HepG2 (cell line): ENCODE results near the gene HSD11B2. TPM values are rescaled to one million over a fixed set of nuclear protein-coding genes. Genes with fewer than 3 reads are reported as not detected.

Experiments used
- BCL6 ChIP-seq: IDR thresholded peaks from 2 replicates; pipeline ENCODE4 v1.6.1; 2016; ENCODE audit warnings: missing genetic modification reagents, missing compliant biosample characterization
- MXI1 ChIP-seq: IDR thresholded peaks from 3 replicates; pipeline ENCODE4 v1.6.1; 2012; ENCODE audit warnings: low read depth, low read length, inconsistent platforms, borderline replicate concordance
- NFYC ChIP-seq: IDR thresholded peaks from 2 replicates; pipeline ENCODE4 v1.6.1; 2016; ENCODE audit warnings: missing genetic modification reagents, missing compliant biosample characterization
- RBFOX2 ChIP-seq: fragments of 200-400 bp; formaldehyde crosslinking; IDR thresholded peaks from 2 replicates; pipeline ENCODE4 v1.6.1; 2017; ENCODE audit warnings: low read depth, mild to moderate bottlenecking, low read length
- RXRA ChIP-seq: sonication (generic); formaldehyde crosslinking; IDR thresholded peaks from 2 replicates; pipeline ENCODE4 v1.5.1; 2020; ENCODE audit warnings: missing genetic modification reagents
- SOX6 ChIP-seq, 2 experiments: fragments of 450-650 bp in 1 of 2; sonication (generic) in 1 of 2; formaldehyde crosslinking in 1 of 2; IDR thresholded peaks; 2 replicates each; pipeline versions ENCODE4 v1.4.0 to v1.6.1; 2017 to 2020; ENCODE audit warnings: antibody characterized with exemption in 1 of 2, mild to moderate bottlenecking in 1 of 2, missing genetic modification reagents in 1 of 2
- ZFYVE20 ChIP-seq: sonication (generic); formaldehyde crosslinking; IDR thresholded peaks from 2 replicates; pipeline ENCODE4 v1.8.0; 2023; ENCODE audit warnings: low read depth, mild to moderate bottlenecking, moderate library complexity, missing genetic modification reagents, borderline replicate concordance
- ZMYM2 ChIP-seq: sonication (generic); formaldehyde crosslinking; IDR thresholded peaks from 2 replicates; pipeline ENCODE4 v1.8.0; 2022; ENCODE audit warnings: mild to moderate bottlenecking, missing genetic modification reagents
- ZMYM3 ChIP-seq: sonication (generic); formaldehyde crosslinking; IDR thresholded peaks from 2 replicates; pipeline ENCODE4 v1.5.1; 2020; ENCODE audit warnings: mild to moderate bottlenecking, missing genetic modification reagents
- ZNF230 ChIP-seq: sonication (generic); formaldehyde crosslinking; IDR thresholded peaks from 2 replicates; pipeline ENCODE4 v1.4.0; 2020; ENCODE audit warnings: mild to moderate bottlenecking, missing genetic modification reagents
- polyA plus RNA-seq, 8 experiments: library from polyadenylated mRNA; depleted of rRNA in 3 of 8; stranded (reverse) in 7 of 8; unstranded in 1 of 8; fragments of >200 nt; fragmentation: Illumina TruSeq in 4 of 8; extraction: Trizol in 4 of 8; gene quantifications; 2 replicates each; pipeline versions ENCODE4 v1.2.1 to v1.2.3, GENCODE V29; 2011 to 2016; ENCODE audit warnings: low read depth in 4 of 8, missing spikeins in 1 of 8, mixed read lengths in 1 of 8; ENCODE audit not compliant: insufficient read depth in 1 of 8
- total RNA-seq, 5 experiments: library from RNA; depleted of rRNA; stranded (reverse); fragments of >200 nt; fragmentation: Illumina TruSeq; extraction: Trizol; gene quantifications; 2 replicates each; pipeline ENCODE4 v1.2.3, GENCODE V29; 2016; ENCODE audit warnings: low read depth in 1 of 5
- TF ChIP-seq, protein P1 (sequence below), 2 experiments: sonication (generic) in 1 of 2; formaldehyde crosslinking in 1 of 2; IDR thresholded peaks; 2 replicates each; pipeline versions ENCODE4 v1.4.0 to v1.6.1; 2016 to 2020; ENCODE audit warnings: borderline replicate concordance in 1 of 2, low read depth in 1 of 2, mild to moderate bottlenecking in 1 of 2, missing genetic modification reagents in 1 of 2
- TF ChIP-seq, protein P2 (sequence below): sonication (generic); formaldehyde crosslinking; IDR thresholded peaks from 2 replicates; pipeline ENCODE4 v1.8.1; 2023; ENCODE audit warnings: mild to moderate bottlenecking, missing genetic modification reagents, borderline replicate concordance
- TF ChIP-seq, protein P3 (sequence below): sonication (generic); formaldehyde crosslinking; IDR thresholded peaks from 2 replicates; pipeline ENCODE4 v1.5.1; 2020; ENCODE audit warnings: mild to moderate bottlenecking, missing genetic modification reagents, moderate library complexity
- TF ChIP-seq, protein P4 (sequence below), 2 experiments: fragments of 450-650 bp in 1 of 2; sonication (generic) in 1 of 2; formaldehyde crosslinking; IDR thresholded peaks; 2 replicates each; pipeline versions ENCODE4 v1.5.0 to v1.8.0; 2020 to 2022; ENCODE audit warnings: mild to moderate bottlenecking in 1 of 2, missing genetic modification reagents in 1 of 2
- TF ChIP-seq, protein P5 (sequence below): sonication (generic); formaldehyde crosslinking; IDR thresholded peaks from 2 replicates; pipeline ENCODE4 v1.5.1; 2020; ENCODE audit warnings: missing genetic modification reagents, mild to moderate bottlenecking, borderline replicate concordance
- TF ChIP-seq, protein P6 (sequence below): sonication (generic); formaldehyde crosslinking; IDR thresholded peaks from 2 replicates; pipeline ENCODE4 v1.4.0; 2020; ENCODE audit warnings: mild to moderate bottlenecking, missing genetic modification reagents

HSD11B2 gene
- total and polyA plus RNA-seq, 2 of the 13 experiments (the other 11 are each of a cell fraction or from before 2014, with no cell fraction given) = 8.9 to 13.6 TPM

GRCh38 chr16:67429053-67429798 lies 1.7 kb upstream of the HSD11B2 start (continued):
- TF ChIP-seq ZFYVE20 (CRISPR knock-in tag) (no peak), RXRA (CRISPR knock-in tag) (peak; percentile 69; the same call in 1 of the 2 replicates), ZMYM3 (peak; percentile 82), ZMYM2 (CRISPR knock-in tag) (no peak), MXI1 (0 out of 3 replicates have a peak, but pooled peaks have one; percentile 29), NFYC (CRISPR knock-in tag) (no peak), BCL6 (CRISPR knock-in tag) (no peak; the same call in 1 of the 2 replicates), ZNF230 (CRISPR knock-in tag) (no peak), SOX6 (IDR thresholded peaks at IDR 0.05) (no peak), SOX6 (CRISPR knock-in tag; IDR thresholded peaks at IDR 0.05) (0 out of 2 replicates have a peak, but pooled peaks have one; percentile 43), RBFOX2 (no peak)
- TF ChIP-seq, protein P1, sequence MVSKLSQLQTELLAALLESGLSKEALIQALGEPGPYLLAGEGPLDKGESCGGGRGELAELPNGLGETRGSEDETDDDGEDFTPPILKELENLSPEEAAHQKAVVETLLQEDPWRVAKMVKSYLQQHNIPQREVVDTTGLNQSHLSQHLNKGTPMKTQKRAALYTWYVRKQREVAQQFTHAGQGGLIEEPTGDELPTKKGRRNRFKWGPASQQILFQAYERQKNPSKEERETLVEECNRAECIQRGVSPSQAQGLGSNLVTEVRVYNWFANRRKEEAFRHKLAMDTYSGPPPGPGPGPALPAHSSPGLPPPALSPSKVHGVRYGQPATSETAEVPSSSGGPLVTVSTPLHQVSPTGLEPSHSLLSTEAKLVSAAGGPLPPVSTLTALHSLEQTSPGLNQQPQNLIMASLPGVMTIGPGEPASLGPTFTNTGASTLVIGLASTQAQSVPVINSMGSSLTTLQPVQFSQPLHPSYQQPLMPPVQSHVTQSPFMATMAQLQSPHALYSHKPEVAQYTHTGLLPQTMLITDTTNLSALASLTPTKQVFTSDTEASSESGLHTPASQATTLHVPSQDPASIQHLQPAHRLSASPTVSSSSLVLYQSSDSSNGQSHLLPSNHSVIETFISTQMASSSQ (IDR thresholded peaks at IDR 0.05; ENCODE audit: low read depth) = no peak
- TF ChIP-seq, protein P1 (CRISPR knock-in tag; IDR thresholded peaks at IDR 0.05; ENCODE audit: borderline replicate concordance) = no peak
- TF ChIP-seq, protein P2, sequence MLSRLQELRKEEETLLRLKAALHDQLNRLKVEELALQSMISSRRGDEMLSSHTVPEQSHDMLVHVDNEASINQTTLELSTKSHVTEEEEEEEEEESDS (CRISPR knock-in tag) = no peak
- TF ChIP-seq, protein P3, sequence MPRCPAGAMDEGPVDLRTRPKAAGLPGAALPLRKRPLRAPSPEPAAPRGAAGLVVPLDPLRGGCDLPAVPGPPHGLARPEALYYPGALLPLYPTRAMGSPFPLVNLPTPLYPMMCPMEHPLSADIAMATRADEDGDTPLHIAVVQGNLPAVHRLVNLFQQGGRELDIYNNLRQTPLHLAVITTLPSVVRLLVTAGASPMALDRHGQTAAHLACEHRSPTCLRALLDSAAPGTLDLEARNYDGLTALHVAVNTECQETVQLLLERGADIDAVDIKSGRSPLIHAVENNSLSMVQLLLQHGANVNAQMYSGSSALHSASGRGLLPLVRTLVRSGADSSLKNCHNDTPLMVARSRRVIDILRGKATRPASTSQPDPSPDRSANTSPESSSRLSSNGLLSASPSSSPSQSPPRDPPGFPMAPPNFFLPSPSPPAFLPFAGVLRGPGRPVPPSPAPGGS (CRISPR knock-in tag) = peak; percentile 66; the same call in 1 of the 2 replicates
- TF ChIP-seq, protein P4, sequence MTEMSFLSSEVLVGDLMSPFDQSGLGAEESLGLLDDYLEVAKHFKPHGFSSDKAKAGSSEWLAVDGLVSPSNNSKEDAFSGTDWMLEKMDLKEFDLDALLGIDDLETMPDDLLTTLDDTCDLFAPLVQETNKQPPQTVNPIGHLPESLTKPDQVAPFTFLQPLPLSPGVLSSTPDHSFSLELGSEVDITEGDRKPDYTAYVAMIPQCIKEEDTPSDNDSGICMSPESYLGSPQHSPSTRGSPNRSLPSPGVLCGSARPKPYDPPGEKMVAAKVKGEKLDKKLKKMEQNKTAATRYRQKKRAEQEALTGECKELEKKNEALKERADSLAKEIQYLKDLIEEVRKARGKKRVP (CRISPR knock-in tag; IDR thresholded peaks at IDR 0.05) = no peak
- TF ChIP-seq, protein P5, sequence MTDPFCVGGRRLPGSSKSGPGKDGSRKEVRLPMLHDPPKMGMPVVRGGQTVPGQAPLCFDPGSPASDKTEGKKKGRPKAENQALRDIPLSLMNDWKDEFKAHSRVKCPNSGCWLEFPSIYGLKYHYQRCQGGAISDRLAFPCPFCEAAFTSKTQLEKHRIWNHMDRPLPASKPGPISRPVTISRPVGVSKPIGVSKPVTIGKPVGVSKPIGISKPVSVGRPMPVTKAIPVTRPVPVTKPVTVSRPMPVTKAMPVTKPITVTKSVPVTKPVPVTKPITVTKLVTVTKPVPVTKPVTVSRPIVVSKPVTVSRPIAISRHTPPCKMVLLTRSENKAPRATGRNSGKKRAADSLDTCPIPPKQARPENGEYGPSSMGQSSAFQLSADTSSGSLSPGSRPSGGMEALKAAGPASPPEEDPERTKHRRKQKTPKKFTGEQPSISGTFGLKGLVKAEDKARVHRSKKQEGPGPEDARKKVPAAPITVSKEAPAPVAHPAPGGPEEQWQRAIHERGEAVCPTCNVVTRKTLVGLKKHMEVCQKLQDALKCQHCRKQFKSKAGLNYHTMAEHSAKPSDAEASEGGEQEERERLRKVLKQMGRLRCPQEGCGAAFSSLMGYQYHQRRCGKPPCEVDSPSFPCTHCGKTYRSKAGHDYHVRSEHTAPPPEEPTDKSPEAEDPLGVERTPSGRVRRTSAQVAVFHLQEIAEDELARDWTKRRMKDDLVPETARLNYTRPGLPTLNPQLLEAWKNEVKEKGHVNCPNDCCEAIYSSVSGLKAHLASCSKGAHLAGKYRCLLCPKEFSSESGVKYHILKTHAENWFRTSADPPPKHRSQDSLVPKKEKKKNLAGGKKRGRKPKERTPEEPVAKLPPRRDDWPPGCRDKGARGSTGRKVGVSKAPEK (CRISPR knock-in tag) = 0 out of 2 replicates have a peak, but pooled peaks have one; percentile 84
- TF ChIP-seq, protein P6, sequence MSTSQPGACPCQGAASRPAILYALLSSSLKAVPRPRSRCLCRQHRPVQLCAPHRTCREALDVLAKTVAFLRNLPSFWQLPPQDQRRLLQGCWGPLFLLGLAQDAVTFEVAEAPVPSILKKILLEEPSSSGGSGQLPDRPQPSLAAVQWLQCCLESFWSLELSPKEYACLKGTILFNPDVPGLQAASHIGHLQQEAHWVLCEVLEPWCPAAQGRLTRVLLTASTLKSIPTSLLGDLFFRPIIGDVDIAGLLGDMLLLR (CRISPR knock-in tag) = no peak
